ENCODE measurements around the gene BRAP.

DNA sequence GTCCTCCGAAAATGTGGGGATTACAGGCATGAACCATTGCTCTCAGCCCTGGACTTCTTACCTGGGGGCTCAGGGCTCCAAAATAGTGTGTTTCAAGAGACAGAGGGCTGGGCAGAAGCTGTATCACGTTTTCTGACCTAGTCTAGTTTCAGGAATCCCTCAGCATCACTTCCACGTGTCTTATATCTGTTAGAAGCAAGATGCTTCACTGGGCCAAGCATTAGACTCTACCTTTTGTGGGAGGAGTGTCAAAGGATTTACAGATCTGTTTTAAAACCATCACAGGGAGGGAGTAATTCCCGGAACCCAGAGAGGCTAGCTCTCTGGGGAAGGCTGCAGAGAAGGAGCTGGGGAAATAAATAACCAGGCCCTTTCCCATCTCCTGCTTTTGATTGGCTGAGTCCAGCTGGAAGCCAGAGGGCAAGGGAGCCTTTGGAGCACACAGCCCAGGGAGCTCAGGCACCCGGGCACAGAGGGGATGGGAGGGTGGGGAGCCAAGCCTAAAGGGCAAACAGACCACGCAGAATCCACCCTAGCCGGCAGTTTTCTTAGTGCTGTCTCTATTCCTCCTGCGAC is 47.7 kb upstream of the BRAP start:
- TF ChIP-seq MEF2A (IDR thresholded peaks at IDR 0.05; ENCODE audit: insufficient read depth, low read depth, low read length) (no peak), SIN3A (IDR thresholded peaks at IDR 0.05; ENCODE audit: low read depth, low read length) (no peak), EZH2 (IDR thresholded peaks at IDR 0.05; ENCODE audit: borderline replicate concordance, control insufficient read depth, low read depth, low read length) (no peak), YY1 (IDR thresholded peaks at IDR 0.05; ENCODE audit: low read depth, low read length) (no peak), SRF (IDR thresholded peaks at IDR 0.05; ENCODE audit: low read depth in 2 of 2, low read length in 2 of 2) (no peak), HDGF (IDR thresholded peaks at IDR 0.05) (no peak), ZNF217 (IDR thresholded peaks at IDR 0.05) (no peak)
- TF ChIP-seq, protein P1, sequence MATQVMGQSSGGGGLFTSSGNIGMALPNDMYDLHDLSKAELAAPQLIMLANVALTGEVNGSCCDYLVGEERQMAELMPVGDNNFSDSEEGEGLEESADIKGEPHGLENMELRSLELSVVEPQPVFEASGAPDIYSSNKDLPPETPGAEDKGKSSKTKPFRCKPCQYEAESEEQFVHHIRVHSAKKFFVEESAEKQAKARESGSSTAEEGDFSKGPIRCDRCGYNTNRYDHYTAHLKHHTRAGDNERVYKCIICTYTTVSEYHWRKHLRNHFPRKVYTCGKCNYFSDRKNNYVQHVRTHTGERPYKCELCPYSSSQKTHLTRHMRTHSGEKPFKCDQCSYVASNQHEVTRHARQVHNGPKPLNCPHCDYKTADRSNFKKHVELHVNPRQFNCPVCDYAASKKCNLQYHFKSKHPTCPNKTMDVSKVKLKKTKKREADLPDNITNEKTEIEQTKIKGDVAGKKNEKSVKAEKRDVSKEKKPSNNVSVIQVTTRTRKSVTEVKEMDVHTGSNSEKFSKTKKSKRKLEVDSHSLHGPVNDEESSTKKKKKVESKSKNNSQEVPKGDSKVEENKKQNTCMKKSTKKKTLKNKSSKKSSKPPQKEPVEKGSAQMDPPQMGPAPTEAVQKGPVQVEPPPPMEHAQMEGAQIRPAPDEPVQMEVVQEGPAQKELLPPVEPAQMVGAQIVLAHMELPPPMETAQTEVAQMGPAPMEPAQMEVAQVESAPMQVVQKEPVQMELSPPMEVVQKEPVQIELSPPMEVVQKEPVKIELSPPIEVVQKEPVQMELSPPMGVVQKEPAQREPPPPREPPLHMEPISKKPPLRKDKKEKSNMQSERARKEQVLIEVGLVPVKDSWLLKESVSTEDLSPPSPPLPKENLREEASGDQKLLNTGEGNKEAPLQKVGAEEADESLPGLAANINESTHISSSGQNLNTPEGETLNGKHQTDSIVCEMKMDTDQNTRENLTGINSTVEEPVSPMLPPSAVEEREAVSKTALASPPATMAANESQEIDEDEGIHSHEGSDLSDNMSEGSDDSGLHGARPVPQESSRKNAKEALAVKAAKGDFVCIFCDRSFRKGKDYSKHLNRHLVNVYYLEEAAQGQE (IDR thresholded peaks at IDR 0.05; ENCODE audit: low read depth, low read length): no peak
- TF ChIP-seq, protein P2, sequence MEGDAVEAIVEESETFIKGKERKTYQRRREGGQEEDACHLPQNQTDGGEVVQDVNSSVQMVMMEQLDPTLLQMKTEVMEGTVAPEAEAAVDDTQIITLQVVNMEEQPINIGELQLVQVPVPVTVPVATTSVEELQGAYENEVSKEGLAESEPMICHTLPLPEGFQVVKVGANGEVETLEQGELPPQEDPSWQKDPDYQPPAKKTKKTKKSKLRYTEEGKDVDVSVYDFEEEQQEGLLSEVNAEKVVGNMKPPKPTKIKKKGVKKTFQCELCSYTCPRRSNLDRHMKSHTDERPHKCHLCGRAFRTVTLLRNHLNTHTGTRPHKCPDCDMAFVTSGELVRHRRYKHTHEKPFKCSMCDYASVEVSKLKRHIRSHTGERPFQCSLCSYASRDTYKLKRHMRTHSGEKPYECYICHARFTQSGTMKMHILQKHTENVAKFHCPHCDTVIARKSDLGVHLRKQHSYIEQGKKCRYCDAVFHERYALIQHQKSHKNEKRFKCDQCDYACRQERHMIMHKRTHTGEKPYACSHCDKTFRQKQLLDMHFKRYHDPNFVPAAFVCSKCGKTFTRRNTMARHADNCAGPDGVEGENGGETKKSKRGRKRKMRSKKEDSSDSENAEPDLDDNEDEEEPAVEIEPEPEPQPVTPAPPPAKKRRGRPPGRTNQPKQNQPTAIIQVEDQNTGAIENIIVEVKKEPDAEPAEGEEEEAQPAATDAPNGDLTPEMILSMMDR (IDR thresholded peaks at IDR 0.05 in 2 of 3, conservative IDR thresholded peaks at IDR 0.05 in 1 of 3; ENCODE audit: control insufficient read depth in 2 of 3, extremely low read depth in 1 of 3, insufficient read depth in 1 of 3, low read depth in 3 of 3, low read length in 3 of 3): no peak
- TF ChIP-seq, protein P3, sequence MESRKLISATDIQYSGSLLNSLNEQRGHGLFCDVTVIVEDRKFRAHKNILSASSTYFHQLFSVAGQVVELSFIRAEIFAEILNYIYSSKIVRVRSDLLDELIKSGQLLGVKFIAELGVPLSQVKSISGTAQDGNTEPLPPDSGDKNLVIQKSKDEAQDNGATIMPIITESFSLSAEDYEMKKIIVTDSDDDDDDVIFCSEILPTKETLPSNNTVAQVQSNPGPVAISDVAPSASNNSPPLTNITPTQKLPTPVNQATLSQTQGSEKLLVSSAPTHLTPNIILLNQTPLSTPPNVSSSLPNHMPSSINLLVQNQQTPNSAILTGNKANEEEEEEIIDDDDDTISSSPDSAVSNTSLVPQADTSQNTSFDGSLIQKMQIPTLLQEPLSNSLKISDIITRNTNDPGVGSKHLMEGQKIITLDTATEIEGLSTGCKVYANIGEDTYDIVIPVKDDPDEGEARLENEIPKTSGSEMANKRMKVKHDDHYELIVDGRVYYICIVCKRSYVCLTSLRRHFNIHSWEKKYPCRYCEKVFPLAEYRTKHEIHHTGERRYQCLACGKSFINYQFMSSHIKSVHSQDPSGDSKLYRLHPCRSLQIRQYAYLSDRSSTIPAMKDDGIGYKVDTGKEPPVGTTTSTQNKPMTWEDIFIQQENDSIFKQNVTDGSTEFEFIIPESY (IDR thresholded peaks at IDR 0.05): no peak

Measured in GM12878 (cell line).